NCI-H345 treated with DMSO at 0.1 percent for 48 hours (cell line): ENCODE results near the gene MMEL1.
A peak's percentile ranks its signal among the peaks of the same experiment; 100 is the strongest.
"Not testable (repeated sequence)": the region's sequence is repeated elsewhere in the genome, so short reads cannot be mapped to it uniquely, and the experiment has no call there.

Experiments used
- DNase-seq: peaks from one replicate; lab custom pipeline; 2025; ENCODE audit not compliant: unreplicated experiment; lab: John Stamatoyannopoulos, UW

The MMEL1 gene

GRCh38 chr1:2575801-2576663 lies 56.8 kb downstream of the MMEL1 start:
- no peak for DNase-seq

DNA sequence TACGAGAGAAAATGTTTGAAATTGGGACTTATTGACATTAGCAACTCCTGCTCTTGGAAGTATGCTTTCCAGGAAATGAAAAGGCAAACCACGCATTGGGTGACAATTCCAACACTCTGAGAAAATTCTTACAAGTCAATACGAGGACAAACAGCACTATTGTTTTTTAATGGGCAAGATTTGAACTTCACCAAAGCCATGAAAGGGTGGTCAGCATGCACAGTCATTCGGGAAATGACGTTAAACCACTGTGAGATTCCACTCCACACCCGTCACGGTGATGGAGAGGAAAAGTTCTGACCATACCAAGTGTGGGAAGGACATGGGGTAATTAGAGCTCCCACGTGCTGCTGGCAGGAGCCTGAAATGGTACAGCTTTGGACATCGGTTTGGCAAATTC lies 58.5 kb downstream of the MMEL1 start:
- DNase-seq, result no peak

GRCh38 chr1:2573250-2573920 lies 59.4 kb downstream of the MMEL1 start:
- DNase-seq, result no peak

- DNase-seq, result no peak
Observed at GRCh38 chr1:2571348-2571747, 61.5 kb downstream of the MMEL1 start.

- DNase-seq, result no peak
Observed at GRCh38 chr1:2570332-2570731, 62.5 kb downstream of the MMEL1 start.

GRCh38 chr1:2569703-2570102 lies 63.1 kb downstream of the MMEL1 start:
- DNase-seq, result not testable (repeated sequence)

DNA sequence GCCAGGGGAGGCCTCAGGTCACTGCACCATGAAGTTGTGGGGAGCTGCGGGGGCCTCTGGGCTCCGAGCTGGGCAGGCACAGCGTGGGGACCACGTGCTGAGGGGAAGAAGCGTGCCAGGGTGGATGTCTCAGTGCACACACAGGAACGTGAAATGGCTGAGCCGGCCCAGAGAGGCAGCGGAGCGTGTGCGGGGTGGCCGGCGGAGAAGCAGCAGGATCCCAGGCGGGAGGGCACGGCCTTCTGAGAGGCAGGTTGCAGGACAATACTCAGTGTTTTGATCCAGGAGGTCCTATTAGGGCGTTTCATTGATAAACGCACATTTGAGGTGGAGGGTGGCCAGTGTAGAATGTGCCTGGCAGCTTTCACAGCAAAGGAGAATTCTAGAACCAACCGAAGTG lies 63.8 kb downstream of the MMEL1 start:
- DNase-seq, result no peak

DNA sequence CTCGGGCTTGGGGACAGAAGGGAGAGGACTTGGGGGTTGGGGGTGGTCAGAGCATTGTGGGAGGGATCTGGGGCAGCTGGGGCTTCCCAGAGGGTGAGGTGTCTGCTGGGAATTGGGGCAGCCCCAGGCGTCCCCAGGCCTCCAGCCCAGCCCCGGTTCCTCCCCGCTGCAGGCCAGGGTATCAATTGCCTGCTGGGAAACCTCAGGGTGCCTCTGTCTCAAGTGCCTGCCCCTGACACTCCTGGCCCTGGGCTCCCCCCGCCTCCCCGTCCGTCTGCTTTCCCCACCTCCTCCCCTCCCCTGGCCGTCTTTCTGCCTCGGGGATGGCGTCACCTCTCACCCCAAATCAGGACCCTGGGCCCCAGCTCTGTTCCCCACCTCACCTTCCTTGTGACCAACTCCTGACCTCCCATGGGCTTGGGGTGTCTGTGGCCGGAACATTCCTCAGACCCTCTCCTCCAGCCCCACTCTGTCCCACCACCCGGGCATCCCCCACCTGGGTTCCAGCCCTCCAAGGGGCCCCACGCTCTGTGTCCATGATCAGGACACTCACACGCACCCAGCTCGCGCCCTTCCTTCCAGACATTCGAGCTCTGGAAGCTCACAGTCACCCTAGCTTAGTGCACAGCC lies 64.5 kb downstream of the MMEL1 start:
- not testable (repeated sequence) for DNase-seq

GRCh38 chr1:2567083-2567679 lies 65.6 kb downstream of the MMEL1 start:
- no peak for DNase-seq

- DNase-seq, result no peak
Observed at GRCh38 chr1:2566101-2567045, 66.4 kb downstream of the MMEL1 start.

DNA sequence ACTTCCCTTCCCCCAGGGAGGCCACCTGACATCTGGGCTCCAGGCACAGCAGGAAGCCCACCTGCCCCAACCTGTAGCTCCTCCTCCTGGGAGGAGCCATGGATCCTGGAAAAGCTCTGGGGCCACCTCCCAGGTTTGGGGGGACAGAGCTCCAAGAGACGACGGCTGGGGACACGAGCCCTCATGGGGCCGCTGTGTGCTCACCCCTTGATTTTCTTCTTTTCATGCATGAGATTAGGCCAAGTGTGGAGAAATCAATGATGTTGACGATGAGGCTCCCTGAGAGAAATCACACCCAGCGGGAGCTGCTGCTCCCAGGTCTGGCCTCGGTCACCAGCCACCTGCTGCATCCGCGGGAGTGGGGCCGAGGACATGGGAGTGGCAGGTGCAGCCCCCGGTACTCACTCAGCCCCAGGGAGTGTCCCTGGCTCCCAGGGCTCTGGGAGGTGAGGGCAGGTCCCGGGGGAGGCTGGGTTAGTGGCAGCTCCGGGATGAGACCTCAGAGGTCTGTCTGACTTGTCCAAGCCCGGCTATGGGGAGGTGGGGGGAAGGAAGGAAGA lies 67.9 kb downstream of the MMEL1 start:
- DNase-seq, result peak; percentile 52

DNA sequence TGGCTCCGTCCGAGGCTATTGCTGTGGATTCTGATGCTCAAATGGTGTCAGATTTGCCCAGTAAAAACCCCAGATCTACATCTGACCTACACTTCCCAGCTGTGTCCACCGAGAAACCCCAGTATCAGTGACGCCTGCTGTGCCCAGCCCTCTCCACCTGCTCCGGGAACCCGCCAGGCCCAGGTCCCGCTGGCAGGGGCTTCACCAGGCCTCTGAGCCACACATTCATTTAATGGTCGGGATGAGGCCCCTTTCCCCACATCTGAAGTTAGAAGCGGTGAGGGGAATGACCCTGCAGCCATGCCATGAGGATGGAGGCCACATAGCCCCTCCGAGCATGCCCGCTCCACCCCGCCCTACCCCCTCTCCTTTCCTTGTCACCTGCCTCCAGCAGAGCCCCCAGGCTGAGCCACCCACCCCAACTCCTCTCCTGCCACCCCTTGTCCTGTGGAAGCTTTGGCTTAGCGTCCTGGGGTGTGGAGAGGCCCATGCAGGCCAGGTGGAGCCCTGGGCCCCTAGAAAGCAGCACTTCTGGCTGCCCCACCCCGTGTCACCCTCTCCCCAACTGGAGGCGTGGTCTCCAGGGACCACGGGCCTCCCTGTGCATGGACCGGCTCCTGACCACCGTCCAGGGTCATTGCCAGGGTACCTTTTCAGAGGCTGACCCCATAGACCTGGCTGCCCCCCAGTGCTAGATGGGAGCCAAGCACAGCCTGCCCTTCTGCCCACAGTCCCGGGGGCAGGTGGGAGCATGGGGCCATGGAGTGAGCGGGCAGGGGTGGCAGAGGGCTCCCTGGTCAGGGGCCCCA lies 68.6 kb downstream of the MMEL1 start:
- DNase-seq, result no peak

DNA sequence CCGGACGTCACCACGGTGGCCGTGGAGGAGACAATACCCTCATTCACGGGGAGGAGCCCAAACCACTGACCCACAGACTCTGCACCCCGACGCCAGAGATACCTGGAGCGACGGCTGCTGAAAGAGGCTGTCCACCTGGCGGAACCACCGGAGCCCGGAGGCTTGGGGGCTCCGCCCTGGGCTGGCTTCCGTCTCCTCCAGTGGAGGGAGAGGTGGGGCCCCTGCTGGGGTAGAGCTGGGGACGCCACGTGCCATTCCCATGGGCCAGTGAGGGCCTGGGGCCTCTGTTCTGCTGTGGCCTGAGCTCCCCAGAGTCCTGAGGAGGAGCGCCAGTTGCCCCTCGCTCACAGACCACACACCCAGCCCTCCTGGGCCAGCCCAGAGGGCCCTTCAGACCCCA lies 69.6 kb downstream of the MMEL1 start:
- no peak for DNase-seq

DNA sequence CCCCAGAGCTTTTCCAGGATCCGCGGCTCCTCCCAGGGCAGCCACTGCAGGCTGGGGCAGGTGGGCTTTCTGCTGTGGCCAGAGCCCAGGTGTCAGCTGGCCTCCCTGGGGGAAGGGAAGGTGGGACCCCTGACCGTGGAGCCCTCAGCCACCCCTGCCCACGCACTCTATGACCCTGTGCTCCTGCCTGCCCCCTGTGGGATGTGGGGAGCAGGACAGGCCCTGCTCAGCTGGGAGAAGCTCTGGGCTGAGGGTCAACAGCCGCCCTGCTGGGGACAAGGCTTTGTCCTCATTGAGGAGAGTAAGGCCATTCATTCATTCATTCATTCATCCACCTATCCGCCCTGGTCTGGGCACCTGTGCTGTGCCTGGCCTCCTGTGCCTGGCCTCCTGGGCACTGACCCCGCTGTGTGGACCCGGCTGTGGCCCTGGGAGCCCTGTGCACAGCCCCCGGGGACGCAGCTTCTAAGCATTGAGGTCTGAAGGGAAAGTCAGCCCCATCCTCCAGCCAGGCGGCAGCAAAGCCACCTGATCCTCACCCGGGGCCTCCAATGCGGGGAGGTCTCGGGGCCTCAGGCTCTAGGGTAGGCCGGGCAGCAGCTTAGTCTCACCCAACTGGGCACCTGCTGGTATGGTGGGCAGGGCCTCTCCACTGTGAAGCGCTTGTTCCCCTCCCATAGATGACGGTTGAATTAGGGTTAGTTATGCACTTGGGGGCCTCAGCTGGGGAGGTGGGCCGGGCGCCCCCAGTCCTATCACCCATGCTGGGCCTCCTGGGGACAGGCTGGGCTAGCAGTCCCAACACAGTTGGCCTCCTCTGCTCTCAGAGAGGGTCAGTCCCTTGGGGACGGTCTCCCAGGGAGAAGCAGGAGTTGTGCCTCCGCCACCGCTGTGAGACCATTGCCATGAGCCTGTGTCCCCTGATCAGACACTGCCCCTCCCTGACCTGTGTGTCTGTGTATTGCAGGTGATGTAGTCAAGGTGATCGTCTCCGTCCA lies 70.6 kb downstream of the MMEL1 start:
- DNase-seq, result no peak

DNA sequence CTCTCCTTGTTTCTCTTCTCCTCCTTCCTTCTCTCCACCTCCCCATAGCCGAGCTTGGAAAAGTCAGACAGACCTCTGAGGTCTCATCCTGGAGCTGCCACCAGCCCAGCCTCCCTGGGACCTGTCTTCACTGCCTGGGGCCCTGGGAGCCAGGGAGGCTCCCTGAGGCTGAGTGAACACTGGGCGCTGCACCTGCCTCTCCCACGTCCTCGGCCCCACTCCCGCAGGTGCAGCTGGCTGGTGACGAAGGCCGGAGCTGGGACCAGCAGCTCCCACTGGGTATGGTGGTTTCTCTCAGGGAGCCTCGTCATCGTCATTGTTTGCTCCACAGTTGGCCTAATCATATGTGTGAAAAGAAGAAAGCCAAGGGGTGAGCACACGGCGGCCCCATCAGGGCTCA lies 71.4 kb downstream of the MMEL1 start:
- DNase-seq, result no peak

- no peak for DNase-seq
Observed at GRCh38 chr1:2560299-2561073, 72.3 kb downstream of the MMEL1 start.

DNA sequence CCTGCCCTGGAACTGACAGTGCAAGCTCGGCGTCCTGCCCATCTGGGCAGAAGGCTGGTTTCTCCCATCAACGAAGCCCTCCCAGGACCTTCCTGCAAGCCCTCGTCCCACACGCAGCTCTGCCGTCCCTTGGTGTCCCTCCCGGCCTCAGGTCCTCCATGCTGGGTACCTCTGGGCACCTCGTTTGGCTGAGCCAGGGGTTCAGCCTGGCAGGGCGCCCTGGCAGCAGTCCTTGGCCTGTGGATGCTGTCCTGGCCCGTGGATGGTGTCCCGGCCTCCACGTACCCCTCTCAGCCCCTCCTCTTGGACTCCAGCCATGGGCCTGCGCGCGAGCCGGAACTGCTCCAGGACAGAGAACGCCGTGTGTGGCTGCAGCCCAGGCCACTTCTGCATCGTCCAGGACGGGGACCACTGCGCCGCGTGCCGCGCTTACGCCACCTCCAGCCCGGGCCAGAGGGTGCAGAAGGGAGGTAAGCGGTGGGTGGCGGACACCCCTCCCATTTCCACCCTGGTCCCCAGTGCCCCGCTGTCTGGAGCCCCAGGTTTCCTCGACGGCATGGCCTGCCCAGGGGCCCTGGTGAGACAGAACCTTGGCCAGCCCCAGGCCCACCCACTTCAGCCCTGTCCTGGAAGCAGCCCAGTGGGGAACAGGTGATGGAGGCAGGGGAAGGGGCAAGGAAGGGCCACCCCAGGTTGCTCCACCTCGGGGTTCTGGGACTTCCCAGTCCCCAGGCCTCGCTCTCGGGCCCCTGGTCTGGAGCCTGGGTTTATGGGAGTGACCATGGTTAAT lies 73.1 kb downstream of the MMEL1 start:
- DNase-seq, result no peak
